Measurements from ENCODE around the gene UBE2N.
"Not testable (repeated sequence)": the region's sequence is repeated elsewhere in the genome, so short reads cannot be mapped to it uniquely, and the experiment has no call there.

The UBE2N gene

DNA sequence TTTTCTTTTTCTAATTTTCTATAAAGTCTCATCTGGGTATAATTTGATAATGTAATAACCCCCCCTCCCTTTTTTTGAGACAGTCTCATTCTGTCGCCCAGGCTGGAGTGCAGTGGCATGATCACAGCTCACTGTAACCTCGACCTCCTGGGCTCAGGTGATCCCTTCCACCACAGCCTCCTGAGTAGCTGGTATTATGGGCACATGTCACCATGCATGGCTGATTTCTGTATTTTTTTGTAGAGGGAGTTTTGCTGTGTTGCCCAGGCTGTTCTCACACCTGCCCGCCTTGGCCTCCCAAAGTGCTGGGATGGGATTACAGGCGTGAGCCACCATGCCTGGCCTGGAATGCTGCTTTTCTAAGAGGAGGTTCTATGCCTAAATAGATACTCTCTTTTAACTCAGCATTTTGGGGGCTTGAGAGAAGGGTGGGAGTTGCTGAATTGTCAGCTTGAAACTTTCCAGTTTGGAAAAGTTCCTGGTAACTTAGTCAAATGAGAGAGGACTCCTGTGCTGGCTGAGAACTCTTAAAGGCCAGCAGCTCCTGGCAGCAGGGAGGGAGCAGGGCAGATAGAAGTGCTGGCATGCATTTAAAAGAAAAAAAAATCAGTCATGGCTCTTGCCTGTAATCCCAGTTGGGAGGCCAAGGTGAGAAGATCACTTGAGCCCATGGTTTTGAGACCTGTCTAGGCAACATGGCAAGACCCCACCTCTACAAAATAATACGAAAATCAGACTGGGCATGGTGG lies 51.0 kb downstream of the UBE2N start:
- H3K4me3 ChIP-seq (ENCODE audit: low read length) = no peak overlapping the region
- DNase-seq (ENCODE audit: low read depth, low spot score) = no peak

DNA sequence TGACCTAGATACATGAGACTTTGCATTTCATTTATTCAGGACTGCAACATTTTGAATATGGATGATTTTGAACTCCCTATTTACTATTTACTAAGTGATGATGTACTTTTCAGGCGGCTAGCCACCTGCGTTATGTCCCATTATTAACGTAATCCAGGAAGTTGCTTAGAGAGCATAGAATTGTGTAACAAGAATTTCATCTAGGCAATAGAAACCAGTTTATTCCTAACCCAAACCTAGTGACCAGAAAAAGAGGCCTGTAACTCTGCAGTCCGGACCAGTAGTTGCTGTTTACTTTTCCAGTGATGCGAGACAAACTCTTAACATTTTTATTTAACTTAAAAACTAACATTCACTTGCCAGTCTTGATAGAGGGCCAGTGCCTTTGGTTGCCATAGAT lies 51.7 kb downstream of the UBE2N start:
- no peak overlapping the region for H3K4me3 ChIP-seq (ENCODE audit: low read length)
- DNase-seq (ENCODE audit: low read depth, low spot score) = no peak

DNA sequence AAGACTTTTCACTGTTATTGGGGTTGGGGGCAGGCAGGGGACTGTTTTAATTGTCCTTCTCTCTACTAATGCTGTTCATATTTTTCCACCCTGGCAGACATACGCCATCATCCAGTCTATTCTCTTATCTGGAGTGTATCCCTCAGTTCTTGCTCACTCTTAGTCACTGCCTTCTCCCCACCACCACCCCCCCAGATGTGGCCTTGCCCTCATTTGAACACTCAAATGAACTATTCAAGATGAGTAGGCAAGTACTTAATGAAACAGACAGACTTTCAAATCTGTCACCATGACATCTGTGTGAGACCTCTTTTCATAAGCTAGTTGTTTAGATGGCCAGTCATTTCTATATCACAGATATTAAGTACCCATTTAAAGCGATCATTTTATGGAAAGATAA lies 54.0 kb downstream of the UBE2N start:
- no peak overlapping the region for H3K4me3 ChIP-seq (ENCODE audit: low read length)
- DNase-seq (ENCODE audit: low read depth, low spot score) = no peak

DNA sequence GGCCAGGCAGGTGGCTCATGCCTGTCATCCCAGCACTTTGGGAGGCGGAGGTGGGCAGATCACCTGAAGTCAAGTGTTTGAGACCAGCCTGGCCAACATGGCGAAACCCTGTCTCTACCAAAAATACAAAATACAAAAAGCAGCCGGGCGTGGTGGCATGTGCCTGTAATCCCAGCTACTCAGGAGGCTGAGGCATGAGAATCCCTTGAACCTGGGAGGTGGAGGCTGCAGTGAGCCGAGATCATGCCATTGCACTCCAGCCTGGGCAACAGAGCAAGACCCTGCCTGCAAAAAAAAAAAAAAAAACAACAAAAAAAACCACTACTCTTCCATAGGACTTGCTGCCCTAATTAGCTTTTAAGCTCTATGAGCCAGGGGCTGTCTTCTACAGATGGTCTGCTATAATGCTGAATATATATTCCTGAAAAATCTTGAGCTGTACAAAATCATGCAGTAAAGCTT lies 59.7 kb downstream of the UBE2N start:
- not testable (repeated sequence) for H3K4me3 ChIP-seq (ENCODE audit: low read length); DNase-seq (ENCODE audit: low read depth, low spot score)

DNA sequence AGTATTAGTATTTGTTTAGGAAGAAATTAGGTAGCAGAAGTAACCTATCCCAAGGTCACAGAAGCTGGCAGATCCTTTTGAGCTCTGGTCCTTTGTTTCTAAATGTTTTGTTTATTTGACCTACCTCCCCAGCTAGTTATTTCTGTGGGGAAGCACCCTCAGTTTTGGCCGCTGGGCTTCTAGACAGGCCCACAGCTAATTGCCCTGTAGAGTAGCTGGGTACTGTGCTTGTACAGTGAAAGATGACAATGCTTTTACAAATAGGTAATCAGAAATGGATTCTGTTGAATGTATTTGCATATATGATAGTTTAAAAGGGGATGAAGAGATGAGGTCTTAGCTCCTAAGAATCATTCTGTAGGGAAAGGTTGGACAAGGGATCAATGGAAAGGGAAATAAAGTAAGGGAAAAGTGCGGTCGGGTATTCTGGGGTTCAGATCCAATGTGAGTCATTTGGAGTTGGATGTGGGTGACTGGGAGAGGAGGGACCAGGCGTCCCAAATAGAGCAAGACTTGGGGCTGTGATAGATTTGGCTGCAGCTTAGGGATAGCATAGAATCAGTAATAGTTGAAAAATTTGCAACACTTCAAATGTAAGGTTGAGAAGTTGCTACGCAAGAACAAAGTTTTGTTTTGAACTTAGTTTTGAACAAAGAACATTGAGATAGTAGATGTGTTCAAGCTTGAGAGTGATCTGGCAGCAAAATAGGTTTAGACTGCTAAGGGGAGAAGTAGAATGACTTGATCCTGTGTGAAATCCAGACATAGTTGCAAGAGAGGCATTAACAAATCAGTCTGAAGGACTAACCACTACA lies 60.4 kb downstream of the UBE2N start:
- DNase-seq (ENCODE audit: low read depth, low spot score) = no peak
- no peak overlapping the region for H3K4me3 ChIP-seq (ENCODE audit: low read length)

DNA sequence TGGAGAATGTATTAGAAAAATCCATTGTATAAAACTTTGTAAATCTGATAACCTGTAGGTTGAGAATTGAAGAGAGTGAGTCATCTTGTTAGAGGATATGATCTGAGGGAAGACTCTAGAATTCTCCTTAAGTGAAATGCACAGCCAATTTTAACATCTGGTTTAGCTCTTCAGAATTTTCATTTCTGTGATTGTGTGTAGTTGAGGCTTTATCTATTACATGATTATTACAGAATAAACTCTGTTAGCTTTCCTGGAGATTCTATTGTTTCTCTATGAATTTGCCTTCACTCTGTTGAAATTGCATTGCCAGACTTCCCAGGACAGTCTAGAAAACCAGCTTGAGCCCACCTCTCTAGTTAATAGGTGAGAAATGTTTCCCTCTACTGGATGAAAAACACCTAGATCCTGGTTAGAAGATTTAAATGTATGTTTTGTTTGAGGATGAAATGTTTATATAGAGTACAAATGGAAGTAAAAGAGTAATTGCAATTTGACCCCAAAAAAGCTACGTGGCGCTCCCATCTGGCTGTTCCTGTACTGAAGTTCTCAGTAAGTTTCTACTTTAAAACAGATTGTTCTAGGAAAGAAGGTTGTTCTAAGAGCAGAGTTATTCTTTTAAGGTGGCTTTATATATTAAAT lies 61.1 kb downstream of the UBE2N start:
- DNase-seq (ENCODE audit: low read depth, low spot score) = peak; percentile 24
- H3K4me3 ChIP-seq (ENCODE audit: low read length) = no peak overlapping the region

DNA sequence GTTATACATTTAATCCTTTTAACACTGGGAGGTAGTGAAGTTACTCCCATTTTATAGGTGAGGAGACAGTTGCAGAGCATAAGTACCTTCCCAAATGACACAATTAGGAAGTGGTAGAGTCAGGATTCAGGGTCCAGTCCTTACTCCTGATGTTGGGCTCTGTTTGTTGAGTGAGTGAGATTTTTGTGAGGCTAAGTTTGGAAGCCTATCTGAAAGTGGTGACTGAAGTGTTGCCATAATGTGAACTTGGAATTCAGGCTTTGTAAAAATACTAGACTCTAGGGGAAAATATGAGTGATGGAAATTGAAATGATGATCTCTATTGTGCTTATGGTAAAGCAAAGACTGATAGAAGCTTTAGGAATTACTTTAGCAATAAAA lies 61.8 kb downstream of the UBE2N start:
- no peak overlapping the region for H3K4me3 ChIP-seq (ENCODE audit: low read length)
- no peak for DNase-seq (ENCODE audit: low read depth, low spot score)

DNA sequence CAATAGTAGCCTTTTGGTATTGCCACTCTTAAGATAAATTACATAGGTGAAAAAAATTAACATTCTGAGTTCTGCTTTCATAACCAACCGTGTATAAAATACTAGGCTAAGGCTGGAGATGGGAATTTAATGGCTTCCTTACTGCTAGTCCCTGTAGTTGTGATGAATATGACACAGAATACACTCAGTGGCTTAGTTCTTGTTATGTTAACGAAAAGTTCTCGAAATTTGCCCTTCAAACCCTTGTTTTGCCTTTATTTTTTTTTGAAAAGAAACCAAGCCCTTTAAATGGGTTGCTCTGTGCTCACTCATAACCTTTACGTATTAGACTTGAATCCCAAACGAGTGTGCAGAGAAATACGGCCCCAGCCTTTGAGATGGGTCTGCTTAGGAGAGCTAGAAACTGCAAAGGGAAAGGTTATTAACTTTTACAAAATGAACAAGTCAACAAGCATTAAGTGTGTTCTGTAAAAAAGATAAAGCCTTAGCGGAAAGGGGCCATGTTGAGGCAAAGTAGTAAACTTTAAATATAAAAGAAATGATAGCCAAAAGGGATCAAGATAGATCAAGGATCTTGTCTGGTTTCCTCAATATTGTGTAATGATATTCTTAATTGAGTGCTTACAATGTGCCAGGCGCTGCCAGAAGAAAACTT lies 62.3 kb downstream of the UBE2N start:
- DNase-seq (ENCODE audit: low read depth, low spot score) = no peak
- peak overlapping the region; percentile 71 for H3K4me3 ChIP-seq (ENCODE audit: low read length)

DNA sequence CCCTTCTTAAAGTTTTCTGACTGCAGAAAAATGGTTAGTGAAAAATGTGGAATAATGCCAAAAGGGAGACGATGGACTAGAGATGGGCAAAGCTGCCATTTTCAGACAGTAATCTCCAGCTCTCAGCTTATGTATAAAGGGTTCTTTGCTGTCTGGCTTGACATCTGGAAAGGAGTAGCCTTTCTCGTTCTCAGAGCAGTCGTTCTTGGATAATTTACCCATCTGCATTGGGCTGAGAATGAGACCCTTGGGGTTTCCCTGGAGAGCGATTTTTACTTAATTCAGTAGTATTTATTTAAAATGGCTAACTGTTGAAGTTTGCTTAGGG lies 62.8 kb downstream of the UBE2N start:
- peak overlapping the region; percentile 71 for H3K4me3 ChIP-seq (ENCODE audit: low read length)
- DNase-seq (ENCODE audit: low read depth, low spot score) = no peak

DNA sequence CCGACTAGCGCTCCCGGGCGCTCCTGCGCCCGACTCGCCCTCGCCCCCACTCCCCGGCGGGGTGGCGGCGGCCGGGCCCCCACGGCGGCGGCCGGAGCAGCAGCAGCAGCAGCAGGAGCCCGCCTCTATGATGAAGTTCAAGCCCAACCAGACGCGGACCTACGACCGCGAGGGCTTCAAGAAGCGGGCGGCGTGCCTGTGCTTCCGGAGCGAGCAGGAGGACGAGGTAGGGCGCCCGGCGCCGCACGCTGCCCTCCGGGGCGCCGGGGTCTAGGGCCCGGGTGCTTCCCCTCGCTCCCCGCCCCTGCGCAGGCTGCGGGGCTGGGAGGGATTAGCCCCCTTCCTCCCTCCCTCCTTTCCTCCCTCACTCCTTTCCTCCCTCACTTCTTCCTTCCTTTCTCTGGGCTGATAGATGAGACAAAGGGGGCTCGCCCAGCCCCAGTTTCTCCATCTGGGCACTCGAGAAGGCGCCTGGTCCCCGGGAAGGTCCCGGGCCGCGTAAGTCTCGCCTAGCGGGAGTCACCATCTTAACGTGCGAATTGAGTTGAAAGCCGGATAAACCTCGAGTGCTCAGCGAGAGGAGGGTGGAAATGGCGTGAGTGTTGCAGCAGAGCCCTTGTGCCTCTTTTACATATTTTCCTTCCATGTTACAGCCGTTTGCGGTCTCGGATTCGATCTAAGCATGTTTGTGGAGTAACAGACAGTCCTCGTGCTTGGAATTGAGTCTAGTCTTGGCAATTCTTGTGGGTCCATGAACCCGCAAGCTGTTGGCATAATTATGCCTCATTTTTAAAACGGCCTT lies 63.4 kb downstream of the UBE2N start:
- peak overlapping the region; percentile 71 for H3K4me3 ChIP-seq (ENCODE audit: low read length)
- DNase-seq (ENCODE audit: low read depth, low spot score) = peak; percentile 60

DNA sequence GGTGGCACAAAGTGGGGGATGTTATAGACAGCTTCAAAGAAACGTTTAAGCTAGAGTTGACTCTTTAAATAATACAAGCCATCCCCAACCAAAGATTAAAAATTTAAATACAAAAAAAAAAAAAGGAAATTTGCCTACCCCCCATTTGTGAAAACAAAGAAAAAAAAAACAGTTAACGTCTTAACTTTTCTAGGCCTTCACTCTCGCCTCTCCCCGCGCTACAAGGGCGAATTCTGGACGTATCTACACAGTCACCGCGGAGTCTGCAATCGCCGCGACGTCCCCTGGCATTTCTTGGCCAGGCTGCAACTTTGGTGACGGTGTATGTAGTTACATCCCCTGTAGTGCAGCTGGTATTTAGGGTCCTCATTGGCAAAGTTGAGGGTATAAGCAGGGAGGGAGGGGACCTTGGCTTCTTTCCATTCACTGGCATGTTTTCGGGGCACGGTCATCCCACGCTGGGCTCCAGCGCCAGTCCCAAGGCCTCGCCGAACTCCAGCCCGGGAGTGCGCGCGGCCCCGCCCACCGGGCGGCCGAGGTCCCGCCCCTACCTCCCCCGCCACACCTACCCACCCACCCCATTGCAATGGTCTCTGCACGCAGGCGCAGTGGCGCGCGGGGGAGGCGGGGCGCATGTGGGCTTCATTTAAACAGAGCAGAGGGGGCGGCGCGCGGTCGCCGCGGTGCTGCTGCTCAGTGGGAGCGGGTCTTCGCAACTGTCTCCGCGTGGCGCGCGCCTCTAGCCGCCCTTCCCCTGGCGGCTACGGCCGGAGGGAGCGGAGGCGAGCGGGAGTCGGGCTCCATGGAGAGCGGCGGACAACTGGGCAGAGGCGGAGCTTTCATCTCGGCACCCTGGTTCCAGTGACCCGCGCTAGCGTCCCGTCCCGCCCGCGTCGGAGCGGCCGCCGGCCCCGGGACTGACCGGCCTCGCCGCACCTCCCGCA lies 64.2 kb downstream of the UBE2N start, which contains the start of gene NUDT4:
Gene NUDT4, plus strand, starts transcription at position 674 of the 944 bp plus-strand sequence. CDS start 398 bp downstream, outside the sequence.
- peak; percentile 91 for DNase-seq (ENCODE audit: low read depth, low spot score)
- H3K4me3 ChIP-seq (ENCODE audit: low read length) = peak within 1 kb of the TSS; percentile 71

DNA sequence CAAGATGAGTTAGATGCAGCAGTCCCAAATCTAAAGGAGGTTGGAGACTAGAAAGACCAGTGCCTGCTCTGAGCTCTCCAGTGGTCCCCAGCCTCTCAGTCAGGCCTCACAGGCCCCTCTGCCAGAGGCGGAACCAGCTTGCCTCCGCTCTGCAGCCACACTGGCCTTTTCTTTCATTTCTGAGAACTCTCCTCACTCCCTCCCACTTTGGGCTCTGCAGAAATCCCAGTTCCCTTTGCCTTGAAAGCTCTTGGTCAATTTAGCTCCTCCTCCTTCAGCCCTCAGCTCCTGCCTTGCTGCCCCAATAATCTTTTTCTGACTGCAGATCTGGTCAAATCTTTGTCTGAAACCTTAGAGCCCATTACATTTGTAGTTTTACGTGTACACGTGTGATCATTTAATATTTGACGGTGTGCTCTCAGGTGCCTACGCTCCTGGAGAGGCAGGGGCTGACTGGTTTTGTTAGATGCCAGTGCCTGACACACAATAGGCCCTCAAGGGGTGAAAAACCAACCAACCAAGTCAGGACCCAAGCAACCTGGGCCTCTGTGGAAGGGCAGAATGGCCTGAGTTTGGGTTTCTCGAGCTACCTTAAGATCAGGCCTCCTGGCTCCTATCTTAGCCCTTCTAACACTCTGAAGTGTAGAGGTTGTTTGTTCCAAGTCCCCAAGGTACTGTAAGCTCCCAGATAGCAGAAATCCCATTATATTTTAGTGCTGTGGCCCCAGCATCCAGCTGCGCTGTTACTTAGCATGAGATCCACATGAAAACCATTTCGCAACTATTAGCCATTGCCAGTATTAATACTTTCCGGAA lies 65.1 kb downstream of the UBE2N start:
- H3K4me3 ChIP-seq (ENCODE audit: low read length) = no peak overlapping the region
- DNase-seq (ENCODE audit: low read depth, low spot score) = no peak

DNA sequence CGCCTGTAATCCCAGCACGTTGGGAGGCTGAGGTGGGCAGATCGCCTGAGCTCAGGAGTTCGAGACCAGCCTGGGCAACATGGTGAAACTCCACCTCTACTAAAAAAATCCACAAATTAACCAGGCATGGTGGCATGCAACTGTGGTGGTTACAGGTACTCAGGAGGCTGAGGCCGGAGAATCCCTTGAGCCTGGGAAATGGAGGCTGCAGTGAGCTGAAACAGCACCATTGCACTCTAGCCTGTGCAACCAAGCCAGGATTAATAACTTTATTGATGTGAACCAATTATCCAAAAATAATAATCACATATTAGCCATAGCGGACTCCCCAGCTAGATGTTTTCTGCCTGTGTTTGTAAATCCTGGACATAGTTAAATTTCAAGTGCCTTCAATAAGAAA lies 65.8 kb downstream of the UBE2N start:
- DNase-seq (ENCODE audit: low read depth, low spot score) = no peak
- H3K4me3 ChIP-seq (ENCODE audit: low read length) = no peak overlapping the region

DNA sequence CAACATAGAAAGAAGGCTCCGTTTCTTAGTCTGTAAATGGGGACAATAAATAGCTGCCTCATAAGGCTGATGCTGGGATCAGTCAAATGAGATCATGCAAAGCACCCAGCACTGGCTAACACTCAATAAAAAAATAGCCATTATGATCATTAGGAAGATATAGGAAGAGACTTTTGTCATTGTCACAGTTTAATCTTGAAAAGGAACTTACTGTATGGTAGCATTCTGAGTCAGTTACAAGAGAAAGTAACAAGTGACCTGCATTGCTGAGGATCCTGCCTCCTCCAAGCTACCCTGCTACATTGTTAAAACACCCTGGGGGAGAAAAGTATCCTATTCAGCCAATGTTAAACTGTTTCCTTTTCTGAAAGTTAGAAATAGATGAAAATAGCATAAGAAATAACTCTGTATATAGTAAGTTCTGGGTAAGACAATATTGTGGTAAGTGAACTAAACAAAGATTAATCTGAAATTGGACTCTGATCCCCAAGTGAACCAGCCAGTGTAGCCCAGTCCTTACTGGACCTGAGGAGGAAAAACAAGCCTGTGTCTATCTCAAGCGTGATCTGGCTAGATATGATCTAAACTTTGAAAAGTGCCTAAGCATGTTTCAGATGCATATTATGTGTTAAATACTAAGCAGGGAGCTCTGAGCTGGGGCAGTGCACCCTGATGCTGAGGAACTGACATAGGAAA lies 67.6 kb downstream of the UBE2N start:
- DNase-seq (ENCODE audit: low read depth, low spot score) = no peak

DNA sequence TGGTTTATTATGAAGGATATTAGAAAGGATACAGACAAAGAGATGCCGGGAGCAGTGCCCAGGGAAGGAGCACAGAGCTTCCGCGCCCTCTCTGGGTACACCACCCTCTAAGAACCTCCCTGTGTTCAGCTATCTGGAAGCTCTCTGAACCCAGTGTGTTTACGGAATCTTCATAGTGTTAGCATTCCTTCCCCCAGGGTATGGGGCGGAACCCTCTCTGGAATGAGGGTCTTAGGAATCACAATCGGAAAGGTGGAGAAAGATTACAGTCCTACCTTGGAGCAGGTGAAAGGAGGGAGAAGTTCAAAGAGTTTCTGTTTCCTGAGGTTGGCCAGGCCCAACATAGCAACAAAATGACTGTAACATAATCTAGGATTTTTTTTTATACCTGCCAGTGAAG lies 70.8 kb downstream of the UBE2N start:
- no peak for DNase-seq (ENCODE audit: low read depth, low spot score)
- no peak overlapping the region for H3K4me3 ChIP-seq (ENCODE audit: low read length)

More for the DNA sequence above, 67.6 kb downstream of the UBE2N start:
- H3K4me3 ChIP-seq (ENCODE audit: low read length) = no peak overlapping the region

DNA sequence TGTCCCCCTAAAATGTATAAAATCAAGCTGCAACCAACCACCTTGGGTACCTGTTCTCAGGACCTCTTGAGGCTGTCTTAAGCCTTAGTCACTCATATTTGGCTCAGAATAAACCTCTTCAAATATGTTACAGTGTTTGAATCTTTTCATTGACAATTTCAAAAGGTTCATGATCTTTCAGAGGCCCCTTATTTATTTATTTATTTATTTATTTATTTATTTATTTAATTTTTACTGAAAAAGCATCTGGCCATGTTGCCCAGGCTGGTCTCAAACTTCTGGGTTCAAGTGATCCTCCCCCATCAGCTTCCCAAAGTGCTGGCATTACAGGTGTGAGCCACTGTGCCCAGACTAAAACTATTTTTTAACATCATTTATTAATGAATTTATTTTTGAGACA lies 72.2 kb downstream of the UBE2N start:
- no peak for DNase-seq (ENCODE audit: low read depth, low spot score)

More for the DNA sequence above, 72.2 kb downstream of the UBE2N start:
- H3K4me3 ChIP-seq (ENCODE audit: low read length) = no peak overlapping the region

Data from Jurkat, Clone E6-1 (cell line).